Measurements from ENCODE around the gene MARCHF10.

GRCh38 chr17:62782730-62783270 lies 25.3 kb downstream of the MARCHF10 start:
- TF ChIP-seq CTCF (IDR thresholded peaks at IDR 0.05; ENCODE audit: poor library complexity) (no peak), EZH2phosphoT487 (IDR thresholded peaks at IDR 0.05; ENCODE audit: low read depth, severe bottlenecking, unreplicated experiment) (no peak), EZH2 (IDR thresholded peaks at IDR 0.05; ENCODE audit: borderline replicate concordance) (no peak)

All from hepatocyte (in vitro differentiated cells).